Muscle layer of colon (tissue), 2 donors: ENCODE data around the gene RSU1.

ENCODE experiments used
- H3K27ac ChIP-seq: one replicate; pipeline ENCODE4 v1.7.0; 2013; ENCODE audit warnings: low read depth, mild to moderate bottlenecking, low read length, moderate library complexity
- H3K27me3 ChIP-seq, 2 donors: one replicate each; pipeline ENCODE4 v1.7.0; 2013; ENCODE audit warnings: low read length in 2 of 2, mild to moderate bottlenecking in 2 of 2; ENCODE audit not compliant: insufficient read depth in 2 of 2, control insufficient read depth in 1 of 2
- H3K36me3 ChIP-seq: one replicate; pipeline ENCODE4 v1.7.0; 2013; ENCODE audit warnings: mild to moderate bottlenecking, low read length; ENCODE audit not compliant: insufficient read depth
- H3K4me1 ChIP-seq: one replicate; pipeline ENCODE4 v1.7.0; 2013; ENCODE audit warnings: mild to moderate bottlenecking, low read length; ENCODE audit not compliant: insufficient read depth
- H3K4me3 ChIP-seq, 2 donors: one replicate each; pipeline ENCODE4 v1.7.0; 2013; ENCODE audit warnings: low read length in 2 of 2, low read depth in 1 of 2, mild to moderate bottlenecking in 1 of 2, moderate library complexity in 1 of 2
- H3K9ac ChIP-seq: one replicate; pipeline ENCODE4 v1.7.0; 2013; ENCODE audit warnings: low read length
- H3K9me3 ChIP-seq: one replicate; pipeline ENCODE4 v1.7.0; 2013; ENCODE audit warnings: mild to moderate bottlenecking, low read length
- donor health status: abdominal sarcoma.
- donor health status: Adenocarcinoma of cecum.

The RSU1 gene

GRCh38 chr10:16586358-16587138, 230.7 kb downstream of the RSU1 start:
- Histone ChIP-seq H3K4me1 (no peaks in the 10 kb centered on the region), H3K4me3 (no peak overlapping the region), H3K27ac (no peak overlapping the region), H3K9me3 (no peaks in the 10 kb centered on the region), H3K36me3 (peaks cover 1% of the 10 kb centered on the region), H3K27me3 (no peaks in the 10 kb centered on the region), H3K9ac (no peak overlapping the region)

- no peaks in the 10 kb centered on the region for H3K27me3 ChIP-seq
- no peak overlapping the region for H3K4me3 ChIP-seq
- H3K9ac ChIP-seq = no peak overlapping the region
- no peaks in the 10 kb centered on the region for H3K36me3 ChIP-seq
- H3K27ac ChIP-seq = no peak overlapping the region
- H3K9me3 ChIP-seq = no peaks in the 10 kb centered on the region
- no peaks in the 10 kb centered on the region for H3K4me1 ChIP-seq
These were observed 232.1 kb downstream of the RSU1 start for GRCh38 chr10:16585103-16585502.

DNA sequence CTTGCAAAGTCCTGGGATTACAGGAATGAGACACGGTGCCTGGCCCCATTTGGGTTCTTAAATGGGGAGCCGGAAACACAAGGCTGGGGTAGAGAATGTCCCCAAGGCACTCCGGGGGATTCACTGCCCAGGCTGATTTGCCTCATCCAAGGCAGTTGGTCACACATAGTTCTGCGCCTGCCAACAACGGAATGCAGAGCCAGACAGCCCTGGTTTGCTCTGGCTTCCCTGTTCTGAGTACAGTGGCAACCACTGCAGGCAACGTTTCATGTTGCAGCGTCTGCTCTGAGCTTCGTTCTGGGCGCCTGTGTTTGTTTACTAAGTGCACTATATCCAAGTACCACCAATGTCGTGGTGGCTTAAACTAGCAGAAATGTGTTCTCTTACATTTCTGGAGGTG, 233.8 kb downstream of the RSU1 start:
- Histone ChIP-seq H3K9me3 (no peaks in the 10 kb centered on the region), H3K9ac (no peak overlapping the region), H3K4me3 (no peak overlapping the region), H3K36me3 (no peaks in the 10 kb centered on the region), H3K27me3 (no peaks in the 10 kb centered on the region), H3K27ac (no peak overlapping the region), H3K4me1 (no peaks in the 10 kb centered on the region)

- no peak overlapping the region for H3K27ac ChIP-seq
- H3K4me3 ChIP-seq = no peak overlapping the region
- H3K27me3 ChIP-seq = no peaks in the 10 kb centered on the region
- no peaks in the 10 kb centered on the region for H3K9me3 ChIP-seq
- no peaks in the 10 kb centered on the region for H3K36me3 ChIP-seq
- H3K9ac ChIP-seq = no peak overlapping the region
- H3K4me1 ChIP-seq = no peaks in the 10 kb centered on the region
These were observed 236.0 kb downstream of the RSU1 start for GRCh38 chr10:16581202-16581601.

GRCh38 chr10:16570731-16571130, 246.5 kb downstream of the RSU1 start:
- Histone ChIP-seq H3K9ac (no peak overlapping the region), H3K9me3 (no peaks in the 10 kb centered on the region), H3K27me3 (no peaks in the 10 kb centered on the region), H3K4me3 (no peak overlapping the region), H3K4me1 (no peaks in the 10 kb centered on the region), H3K36me3 (no peaks in the 10 kb centered on the region), H3K27ac (no peak overlapping the region)

DNA sequence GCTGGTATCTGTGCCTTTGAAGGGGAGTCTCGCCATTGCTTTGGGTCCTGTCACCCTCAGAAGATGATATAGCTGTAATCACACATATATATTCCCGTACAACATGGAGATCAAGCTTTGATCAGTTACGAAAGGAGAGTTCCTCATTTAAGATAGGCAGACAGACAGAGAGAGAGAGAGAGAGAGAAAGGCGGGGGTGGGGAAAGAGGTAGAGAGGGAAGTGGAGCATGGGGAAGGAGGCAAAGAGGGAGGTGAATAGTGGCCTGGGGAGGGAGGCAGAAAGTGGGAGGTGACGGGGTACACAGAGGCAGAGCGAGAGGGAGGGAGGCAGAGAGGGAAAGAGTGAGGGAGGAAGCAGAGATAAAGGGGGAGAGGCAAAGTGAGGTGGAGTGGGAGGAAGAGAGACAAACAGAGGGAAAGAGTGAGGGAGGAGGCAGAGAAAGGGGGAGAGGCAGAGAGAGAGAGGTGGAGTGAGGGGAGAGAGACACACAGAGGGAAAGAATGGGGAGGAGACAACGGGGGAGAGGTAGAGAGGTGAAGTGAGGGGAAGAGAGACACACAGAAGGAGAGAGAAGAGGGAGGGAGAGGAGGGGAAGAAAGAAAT, 250.9 kb downstream of the RSU1 start:
- H3K9ac ChIP-seq = no peak overlapping the region
- no peaks in the 10 kb centered on the region for H3K4me1 ChIP-seq
- H3K9me3 ChIP-seq = no peaks in the 10 kb centered on the region
- no peaks in the 10 kb centered on the region for H3K27me3 ChIP-seq
- H3K27ac ChIP-seq = no peak overlapping the region
- H3K4me3 ChIP-seq = no peak overlapping the region
- no peaks in the 10 kb centered on the region for H3K36me3 ChIP-seq

DNA sequence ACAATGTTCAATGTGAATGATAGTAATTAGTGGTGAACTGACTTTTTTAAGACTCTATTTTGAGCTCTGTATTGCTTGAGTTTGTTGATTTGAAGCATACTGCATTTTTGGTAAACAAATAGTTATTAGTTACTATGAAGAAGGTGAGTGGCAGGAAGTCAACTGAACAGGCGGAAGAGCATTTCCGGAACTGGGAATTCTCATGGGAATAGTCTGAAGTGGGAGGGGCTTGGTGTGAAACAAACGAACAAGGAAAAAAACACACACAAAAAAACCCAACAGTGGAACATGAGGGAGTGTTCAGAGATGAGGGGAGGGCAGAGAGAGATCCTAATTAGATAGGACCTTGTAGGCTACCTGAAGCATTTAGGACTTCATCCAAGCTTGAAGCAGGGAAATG, 251.6 kb downstream of the RSU1 start:
- Histone ChIP-seq H3K4me3 (no peak overlapping the region), H3K27ac (no peak overlapping the region), H3K36me3 (no peaks in the 10 kb centered on the region), H3K9me3 (no peaks in the 10 kb centered on the region), H3K4me1 (no peaks in the 10 kb centered on the region), H3K27me3 (no peaks in the 10 kb centered on the region), H3K9ac (no peak overlapping the region)

- peaks cover 2% of the 10 kb centered on the region for H3K9me3 ChIP-seq
- H3K9ac ChIP-seq = no peak overlapping the region
- H3K4me1 ChIP-seq = no peaks in the 10 kb centered on the region
- H3K36me3 ChIP-seq = no peaks in the 10 kb centered on the region
- H3K4me3 ChIP-seq = no peak overlapping the region
- H3K27me3 ChIP-seq = no peaks in the 10 kb centered on the region
- no peak overlapping the region for H3K27ac ChIP-seq
These were observed 254.3 kb downstream of the RSU1 start for GRCh38 chr10:16562891-16563290.

DNA sequence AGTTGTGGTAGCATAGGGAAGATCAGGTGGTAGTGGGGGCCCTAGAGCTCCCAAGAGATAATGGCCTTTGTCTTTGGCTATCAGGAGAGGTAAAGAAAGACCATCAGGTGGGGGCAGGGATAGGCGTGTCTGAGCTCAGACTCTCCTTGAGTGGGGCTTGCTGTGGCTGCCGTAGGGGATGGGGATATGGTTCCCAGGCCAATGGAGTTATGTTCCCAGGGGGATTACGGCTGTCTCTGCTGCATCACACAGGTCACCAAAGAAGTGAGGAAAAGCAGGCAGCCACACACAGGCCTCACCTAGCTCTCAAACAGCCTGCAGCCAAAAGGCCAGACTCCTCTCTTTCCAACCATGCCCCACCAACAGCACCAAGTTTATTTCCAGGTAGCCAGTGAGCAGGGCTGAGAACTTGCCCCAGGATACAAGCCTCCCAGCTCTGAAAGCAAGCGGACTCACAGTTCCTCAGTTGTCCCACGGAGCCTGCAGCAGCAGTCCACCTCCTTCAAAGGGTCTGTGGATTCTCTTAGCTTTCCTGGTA, 257.9 kb downstream of the RSU1 start:
- no peaks in the 10 kb centered on the region for H3K4me1 ChIP-seq
- H3K4me3 ChIP-seq = no peak overlapping the region
- H3K9me3 ChIP-seq = peaks cover 3% of the 10 kb centered on the region
- no peak overlapping the region for H3K9ac ChIP-seq
- H3K36me3 ChIP-seq = no peaks in the 10 kb centered on the region
- no peaks in the 10 kb centered on the region for H3K27me3 ChIP-seq
- no peak overlapping the region for H3K27ac ChIP-seq

- Histone ChIP-seq H3K9ac (no peak overlapping the region), H3K4me1 (no peaks in the 10 kb centered on the region), H3K9me3 (no peaks in the 10 kb centered on the region), H3K27ac (no peak overlapping the region), H3K27me3 (no peaks in the 10 kb centered on the region), H3K36me3 (no peaks in the 10 kb centered on the region), H3K4me3 (no peak overlapping the region)
These were observed 269.3 kb downstream of the RSU1 start for GRCh38 chr10:16547973-16548372.

- H3K4me1 ChIP-seq = no peaks in the 10 kb centered on the region
- H3K9me3 ChIP-seq = no peaks in the 10 kb centered on the region
- H3K4me3 ChIP-seq = no peak overlapping the region
- H3K36me3 ChIP-seq = no peaks in the 10 kb centered on the region
- H3K27me3 ChIP-seq = no peaks in the 10 kb centered on the region
- H3K9ac ChIP-seq = no peak overlapping the region
- H3K27ac ChIP-seq = no peak overlapping the region
These were observed 272.0 kb downstream of the RSU1 start for GRCh38 chr10:16545116-16545736.
